ENCODE data around the gene GTF2F2. TPM values are rescaled to one million over a fixed set of nuclear protein-coding genes. Genes with fewer than 3 reads are reported as not detected.

GTF2F2 gene
- polyA plus RNA-seq, 1 donor from 2014 or later, result 12.0 TPM

Other genes with a start within 250 kb of the GTF2F2 start
- 6.3 TPM for gene NUFIP1, start 131.0 kb upstream of the GTF2F2 start, polyA plus RNA-seq
- gene GPALPP1, start 131.0 kb upstream of the GTF2F2 start, polyA plus RNA-seq, result 21.7 TPM
- gene KCTD4, start 80.5 kb downstream of the GTF2F2 start, polyA plus RNA-seq, result not detected
- gene TPT1, start 220.7 kb downstream of the GTF2F2 start, polyA plus RNA-seq, result 2,561 TPM